Measurements from ENCODE around the gene SSH3.

GRCh38 chr11:67307545-67308001, 4.2 kb downstream of the SSH3 start:
- no peak for TF ChIP-seq SIN3A (IDR thresholded peaks at IDR 0.05; ENCODE audit: borderline replicate concordance, low read depth, low read length)
- no peak for TF ChIP-seq CTCF (IDR thresholded peaks at IDR 0.05)
- no peak for TF ChIP-seq POLR2AphosphoS5 (IDR thresholded peaks at IDR 0.05; ENCODE audit: low read depth, low read length)
- TF ChIP-seq RXRA (IDR thresholded peaks at IDR 0.05; ENCODE audit: borderline replicate concordance, low read depth): no peak
- no peak for TF ChIP-seq FOXJ3 (CRISPR knock-in tag; IDR thresholded peaks at IDR 0.05)
- TF ChIP-seq JUND (IDR thresholded peaks at IDR 0.05): no peak
- no peak for TF ChIP-seq NFIC (IDR thresholded peaks at IDR 0.05; ENCODE audit: borderline replicate concordance)
- no peak for TF ChIP-seq SMC3 (IDR thresholded peaks at IDR 0.05; ENCODE audit: low read depth, low read length)
- no peak for TF ChIP-seq EP300 (IDR thresholded peaks at IDR 0.05; ENCODE audit: borderline replicate concordance in 1 of 2, low read depth in 1 of 2, low read length in 1 of 2)
- no peak for TF ChIP-seq GABPA (IDR thresholded peaks at IDR 0.05; ENCODE audit: low read depth)
- no peak for TF ChIP-seq TAF1 (IDR thresholded peaks at IDR 0.05; ENCODE audit: borderline replicate concordance, low read depth, low read length)
- no peak for TF ChIP-seq CHD2 (IDR thresholded peaks at IDR 0.05; ENCODE audit: low read length, partially characterized antibody)
- no peak for TF ChIP-seq USF1 (IDR thresholded peaks at IDR 0.05; ENCODE audit: borderline replicate concordance, low read depth)
- no peak for TF ChIP-seq FOSL2 (IDR thresholded peaks at IDR 0.05; ENCODE audit: borderline replicate concordance, low read depth)
